Measurements from ENCODE around the gene CA10.

CA10 gene

GRCh38 chr17:52036416-52036815, 122.1 kb downstream of the CA10 start:
- Histone ChIP-seq H3K27me3 (ENCODE audit: insufficient read depth, low read length) (no peaks in the 10 kb centered on the region), H3K9me3 (ENCODE audit: insufficient read depth, low read depth, low read length) (no peaks in the 10 kb centered on the region), H3K9ac (ENCODE audit: low read depth, low read length) (no peak overlapping the region), H3K27ac (ENCODE audit: low read length) (no peak overlapping the region), H3K4me3 (ENCODE audit: low read length) (no peak overlapping the region), H3K4me1 (ENCODE audit: insufficient read depth, low read length) (no peaks in the 10 kb centered on the region), H3K36me3 (ENCODE audit: insufficient read depth, low read depth, low read length) (no peaks in the 10 kb centered on the region)

GRCh38 chr17:52035336-52035915, 123.1 kb downstream of the CA10 start:
- Histone ChIP-seq H3K27me3 (ENCODE audit: insufficient read depth, low read length) (no peaks in the 10 kb centered on the region), H3K4me3 (ENCODE audit: low read length) (no peak overlapping the region), H3K4me1 (ENCODE audit: insufficient read depth, low read length) (no peaks in the 10 kb centered on the region), H3K9ac (ENCODE audit: low read depth, low read length) (no peak overlapping the region), H3K27ac (ENCODE audit: low read length) (no peak overlapping the region), H3K9me3 (ENCODE audit: insufficient read depth, low read depth, low read length) (no peaks in the 10 kb centered on the region), H3K36me3 (ENCODE audit: insufficient read depth, low read depth, low read length) (no peaks in the 10 kb centered on the region)

GRCh38 chr17:52032454-52032853, 126.1 kb downstream of the CA10 start:
- no peaks in the 10 kb centered on the region for H3K9me3 ChIP-seq (ENCODE audit: insufficient read depth, low read depth, low read length)
- no peak overlapping the region for H3K4me3 ChIP-seq (ENCODE audit: low read length)
- H3K36me3 ChIP-seq (ENCODE audit: insufficient read depth, low read depth, low read length): no peaks in the 10 kb centered on the region
- no peak overlapping the region for H3K9ac ChIP-seq (ENCODE audit: low read depth, low read length)
- H3K27me3 ChIP-seq (ENCODE audit: insufficient read depth, low read length): no peaks in the 10 kb centered on the region; the same call in 1 of the 2 replicates
- H3K4me1 ChIP-seq (ENCODE audit: insufficient read depth, low read length): no peaks in the 10 kb centered on the region
- no peak overlapping the region for H3K27ac ChIP-seq (ENCODE audit: low read length)

GRCh38 chr17:52030052-52030451, 128.5 kb downstream of the CA10 start:
- no peaks in the 10 kb centered on the region for H3K4me1 ChIP-seq (ENCODE audit: insufficient read depth, low read length)
- no peak overlapping the region for H3K9ac ChIP-seq (ENCODE audit: low read depth, low read length)
- no peaks in the 10 kb centered on the region for H3K36me3 ChIP-seq (ENCODE audit: insufficient read depth, low read depth, low read length)
- H3K9me3 ChIP-seq (ENCODE audit: insufficient read depth, low read depth, low read length): no peaks in the 10 kb centered on the region
- H3K27ac ChIP-seq (ENCODE audit: low read length): no peak overlapping the region
- no peak overlapping the region for H3K4me3 ChIP-seq (ENCODE audit: low read length)
- no peaks in the 10 kb centered on the region; the same call in 1 of the 2 replicates for H3K27me3 ChIP-seq (ENCODE audit: insufficient read depth, low read length)

- no peaks in the 10 kb centered on the region for H3K36me3 ChIP-seq (ENCODE audit: insufficient read depth, low read depth, low read length)
- H3K27me3 ChIP-seq (ENCODE audit: insufficient read depth, low read length): no peaks in the 10 kb centered on the region; the same call in 1 of the 2 replicates
- H3K9ac ChIP-seq (ENCODE audit: low read depth, low read length): no peak overlapping the region
- H3K4me1 ChIP-seq (ENCODE audit: insufficient read depth, low read length): no peaks in the 10 kb centered on the region
- H3K27ac ChIP-seq (ENCODE audit: low read length): no peak overlapping the region
- no peaks in the 10 kb centered on the region for H3K9me3 ChIP-seq (ENCODE audit: insufficient read depth, low read depth, low read length)
- no peak overlapping the region for H3K4me3 ChIP-seq (ENCODE audit: low read length)
Observed at GRCh38 chr17:52027620-52028295, 130.8 kb downstream of the CA10 start.

GRCh38 chr17:52027081-52027480, 131.4 kb downstream of the CA10 start:
- Histone ChIP-seq H3K9ac (ENCODE audit: low read depth, low read length) (no peak overlapping the region), H3K4me3 (ENCODE audit: low read length) (no peak overlapping the region), H3K27me3 (ENCODE audit: insufficient read depth, low read length) (no peaks in the 10 kb centered on the region; the same call in 1 of the 2 replicates), H3K4me1 (ENCODE audit: insufficient read depth, low read length) (no peaks in the 10 kb centered on the region), H3K9me3 (ENCODE audit: insufficient read depth, low read depth, low read length) (no peaks in the 10 kb centered on the region; the same call in 1 of the 2 replicates), H3K36me3 (ENCODE audit: insufficient read depth, low read depth, low read length) (no peaks in the 10 kb centered on the region), H3K27ac (ENCODE audit: low read length) (no peak overlapping the region)

GRCh38 chr17:52026075-52026474, 132.4 kb downstream of the CA10 start:
- Histone ChIP-seq H3K4me1 (ENCODE audit: insufficient read depth, low read length) (no peaks in the 10 kb centered on the region), H3K9me3 (ENCODE audit: insufficient read depth, low read depth, low read length) (no peaks in the 10 kb centered on the region; the same call in 1 of the 2 replicates), H3K4me3 (ENCODE audit: low read length) (no peak overlapping the region), H3K36me3 (ENCODE audit: insufficient read depth, low read depth, low read length) (no peaks in the 10 kb centered on the region), H3K27me3 (ENCODE audit: insufficient read depth, low read length) (no peaks in the 10 kb centered on the region; the same call in 1 of the 2 replicates), H3K27ac (ENCODE audit: low read length) (no peak overlapping the region), H3K9ac (ENCODE audit: low read depth, low read length) (no peak overlapping the region)

GRCh38 chr17:52025236-52025635, 133.3 kb downstream of the CA10 start:
- H3K9ac ChIP-seq (ENCODE audit: low read depth, low read length): no peak overlapping the region
- no peaks in the 10 kb centered on the region for H3K36me3 ChIP-seq (ENCODE audit: insufficient read depth, low read depth, low read length)
- no peaks in the 10 kb centered on the region; the same call in 1 of the 2 replicates for H3K27me3 ChIP-seq (ENCODE audit: insufficient read depth, low read length)
- no peak overlapping the region for H3K27ac ChIP-seq (ENCODE audit: low read length)
- H3K4me3 ChIP-seq (ENCODE audit: low read length): no peak overlapping the region
- no peaks in the 10 kb centered on the region for H3K4me1 ChIP-seq (ENCODE audit: insufficient read depth, low read length)
- no peaks in the 10 kb centered on the region; the same call in 1 of the 2 replicates for H3K9me3 ChIP-seq (ENCODE audit: insufficient read depth, low read depth, low read length)

GRCh38 chr17:52024300-52024870, 134.1 kb downstream of the CA10 start:
- Histone ChIP-seq H3K4me3 (ENCODE audit: low read length) (no peak overlapping the region), H3K9me3 (ENCODE audit: insufficient read depth, low read depth, low read length) (no peaks in the 10 kb centered on the region; the same call in 1 of the 2 replicates), H3K36me3 (ENCODE audit: insufficient read depth, low read depth, low read length) (no peaks in the 10 kb centered on the region), H3K4me1 (ENCODE audit: insufficient read depth, low read length) (no peaks in the 10 kb centered on the region), H3K27ac (ENCODE audit: low read length) (no peak overlapping the region), H3K27me3 (ENCODE audit: insufficient read depth, low read length) (no peaks in the 10 kb centered on the region), H3K9ac (ENCODE audit: low read depth, low read length) (no peak overlapping the region)

GRCh38 chr17:52011064-52011463, 147.4 kb downstream of the CA10 start:
- Histone ChIP-seq H3K4me1 (ENCODE audit: insufficient read depth, low read length) (no peaks in the 10 kb centered on the region), H3K36me3 (ENCODE audit: insufficient read depth, low read depth, low read length) (no peaks in the 10 kb centered on the region), H3K27me3 (ENCODE audit: insufficient read depth, low read length) (no peaks in the 10 kb centered on the region), H3K9me3 (ENCODE audit: insufficient read depth, low read depth, low read length) (no peaks in the 10 kb centered on the region), H3K9ac (ENCODE audit: low read depth, low read length) (no peak overlapping the region), H3K27ac (ENCODE audit: low read length) (no peak overlapping the region), H3K4me3 (ENCODE audit: low read length) (no peak overlapping the region)

GRCh38 chr17:51999654-52000053, 158.9 kb downstream of the CA10 start:
- no peak overlapping the region for H3K4me3 ChIP-seq (ENCODE audit: low read length)
- no peaks in the 10 kb centered on the region for H3K36me3 ChIP-seq (ENCODE audit: insufficient read depth, low read depth, low read length)
- H3K27ac ChIP-seq (ENCODE audit: low read length): no peak overlapping the region
- H3K9me3 ChIP-seq (ENCODE audit: insufficient read depth, low read depth, low read length): no peaks in the 10 kb centered on the region
- no peaks in the 10 kb centered on the region for H3K27me3 ChIP-seq (ENCODE audit: insufficient read depth, low read length)
- peaks cover 3% of the 10 kb centered on the region; the same call in 1 of the 2 replicates for H3K4me1 ChIP-seq (ENCODE audit: insufficient read depth, low read length)
- no peak overlapping the region for H3K9ac ChIP-seq (ENCODE audit: low read depth, low read length)

- H3K4me3 ChIP-seq (ENCODE audit: low read length): no peak overlapping the region
- H3K9me3 ChIP-seq (ENCODE audit: insufficient read depth, low read depth, low read length): no peaks in the 10 kb centered on the region
- H3K4me1 ChIP-seq (ENCODE audit: insufficient read depth, low read length): peaks cover under 1% of the 10 kb centered on the region; the same call in 1 of the 2 replicates
- H3K27me3 ChIP-seq (ENCODE audit: insufficient read depth, low read length): no peaks in the 10 kb centered on the region
- no peak overlapping the region for H3K27ac ChIP-seq (ENCODE audit: low read length)
- H3K9ac ChIP-seq (ENCODE audit: low read depth, low read length): no peak overlapping the region
- no peaks in the 10 kb centered on the region for H3K36me3 ChIP-seq (ENCODE audit: insufficient read depth, low read depth, low read length)
Observed at GRCh38 chr17:51997723-51998122, 160.8 kb downstream of the CA10 start.
